Peyer's patch (tissue), 4 donors: Measurements from ENCODE around the gene PPP2R1B. TPM values are rescaled to one million over a fixed set of nuclear protein-coding genes. Genes with fewer than 3 reads are reported as not detected.

Source experiments
- DNase-seq, 3 donors: peaks; one replicate each; pipeline ENCODE4 v3.0.0-alpha.2; 2017 to 2019
- H3K27ac ChIP-seq, 4 donors: fragments of 200-600 bp; sonication (generic); one replicate each; pipeline ENCODE4 v1.5.1; 2016 to 2019
- H3K27me3 ChIP-seq, 2 donors: fragments of 200-600 bp; sonication (generic); one replicate each; pipeline ENCODE4 v1.5.1; 2019
- H3K36me3 ChIP-seq, 3 donors: fragments of 200-600 bp; sonication (generic); one replicate each; pipeline ENCODE4 v1.5.1; 2016 to 2019
- H3K4me1 ChIP-seq, 4 donors: fragments of 200-600 bp; sonication (generic); one replicate each; pipeline ENCODE4 v1.5.1; 2016 to 2019
- H3K4me3 ChIP-seq, 4 donors: fragments of 200-600 bp; sonication (generic); 1 replicate in 3 of 4; 2 replicates in 1 of 4; pipeline ENCODE4 v1.5.1; 2016 to 2019; ENCODE audit warnings: mild to moderate bottlenecking in 1 of 4
- H3K9me3 ChIP-seq, 4 donors: fragments of 200-600 bp; sonication (generic); one replicate each; pipeline ENCODE4 v1.5.1; 2016 to 2019; ENCODE audit warnings: mild to moderate bottlenecking in 1 of 4
- POLR2A ChIP-seq, 2 donors: fragments of 450-650 bp; IDR thresholded peaks; one replicate each; pipeline ENCODE4 v1.5.1; 2017; ENCODE audit warnings: antibody characterized with exemption in 2 of 2, mild to moderate bottlenecking in 2 of 2, moderate library complexity in 2 of 2
- total RNA-seq, 4 donors: library from RNA; depleted of rRNA; stranded (reverse); fragments of >200 nt; gene quantifications; one replicate each; pipeline ENCODE4 v1.1.0, GENCODE V29; 2016
- TF ChIP-seq, protein P1 (sequence below), 6 experiments: fragments of 450-650 bp in 4 of 6; fragments of 200-600 bp in 2 of 6; sonication (generic) in 1 of 6; IDR thresholded peaks; one replicate each; pipeline ENCODE4 v1.5.1; 2017 to 2019; ENCODE audit warnings: antibody characterized with exemption in 6 of 6, mild to moderate bottlenecking in 3 of 6, moderate library complexity in 1 of 6

The PPP2R1B gene
- total RNA-seq, 4 donors from 2014 or later = 25.6 to 51.8 (median 41.7) TPM

DNA sequence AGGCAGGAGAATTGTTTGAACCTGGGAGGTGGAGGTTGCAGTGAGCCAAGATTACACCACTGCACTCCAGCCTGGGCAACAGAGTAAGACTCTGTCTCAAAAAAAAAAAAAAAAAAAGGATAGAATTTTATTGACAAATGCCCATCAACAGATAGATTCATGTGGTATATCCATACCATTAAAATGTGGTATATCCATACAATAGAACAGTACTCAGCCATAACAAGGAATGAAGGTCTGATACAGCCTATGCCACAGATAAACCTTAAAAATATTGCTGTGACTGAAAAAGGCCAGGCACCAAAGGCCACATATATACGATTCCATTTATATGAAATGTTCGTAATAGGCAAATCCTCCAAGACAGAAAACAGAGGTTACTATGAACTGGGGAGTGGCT is 45.3 kb upstream of the PPP2R1B start:
- Histone ChIP-seq H3K9me3 (no peaks in the 10 kb centered on the region), H3K4me3 (no peak overlapping the region), H3K36me3 (peaks cover 0 to 21% (median 0%) of the 10 kb centered on the region in 3 donors), H3K4me1 (no peaks in the 10 kb centered on the region), H3K27ac (no peak overlapping the region), H3K27me3 (no peaks in the 10 kb centered on the region)
- TF ChIP-seq, protein P1, sequence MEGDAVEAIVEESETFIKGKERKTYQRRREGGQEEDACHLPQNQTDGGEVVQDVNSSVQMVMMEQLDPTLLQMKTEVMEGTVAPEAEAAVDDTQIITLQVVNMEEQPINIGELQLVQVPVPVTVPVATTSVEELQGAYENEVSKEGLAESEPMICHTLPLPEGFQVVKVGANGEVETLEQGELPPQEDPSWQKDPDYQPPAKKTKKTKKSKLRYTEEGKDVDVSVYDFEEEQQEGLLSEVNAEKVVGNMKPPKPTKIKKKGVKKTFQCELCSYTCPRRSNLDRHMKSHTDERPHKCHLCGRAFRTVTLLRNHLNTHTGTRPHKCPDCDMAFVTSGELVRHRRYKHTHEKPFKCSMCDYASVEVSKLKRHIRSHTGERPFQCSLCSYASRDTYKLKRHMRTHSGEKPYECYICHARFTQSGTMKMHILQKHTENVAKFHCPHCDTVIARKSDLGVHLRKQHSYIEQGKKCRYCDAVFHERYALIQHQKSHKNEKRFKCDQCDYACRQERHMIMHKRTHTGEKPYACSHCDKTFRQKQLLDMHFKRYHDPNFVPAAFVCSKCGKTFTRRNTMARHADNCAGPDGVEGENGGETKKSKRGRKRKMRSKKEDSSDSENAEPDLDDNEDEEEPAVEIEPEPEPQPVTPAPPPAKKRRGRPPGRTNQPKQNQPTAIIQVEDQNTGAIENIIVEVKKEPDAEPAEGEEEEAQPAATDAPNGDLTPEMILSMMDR (IDR thresholded peaks at IDR 0.05) = no peak
- no peak for TF ChIP-seq POLR2A (IDR thresholded peaks at IDR 0.05)
- DNase-seq = no peak

DNA sequence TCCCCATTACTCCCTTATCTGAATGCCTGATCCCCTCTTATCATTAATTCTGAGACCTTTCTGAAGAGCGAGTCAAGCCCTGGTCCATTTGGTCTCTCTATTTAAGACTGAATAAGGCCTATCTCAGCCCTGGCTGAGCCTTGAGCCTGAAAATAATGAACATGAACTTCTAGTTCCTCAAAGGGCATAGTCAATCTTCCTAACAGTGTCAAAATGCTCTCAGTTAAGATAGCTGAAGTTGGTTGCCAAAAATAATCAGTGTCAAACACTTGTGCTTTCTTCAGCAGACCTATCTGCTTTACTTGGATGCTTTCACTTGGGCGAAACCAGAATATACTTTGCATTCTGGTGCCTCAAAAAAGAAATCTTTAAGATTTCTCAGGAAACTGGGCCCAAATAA is 42.6 kb upstream of the PPP2R1B start:
- TF ChIP-seq POLR2A (IDR thresholded peaks at IDR 0.05) = no peak
- TF ChIP-seq, protein P1 (IDR thresholded peaks at IDR 0.05) = no peak
- peaks cover 0 to 40% (median 0%) of the 10 kb centered on the region in 3 donors for H3K36me3 ChIP-seq
- H3K27me3 ChIP-seq = no peaks in the 10 kb centered on the region
- DNase-seq = no peak
- H3K27ac ChIP-seq = no peak overlapping the region
- H3K9me3 ChIP-seq = no peaks in the 10 kb centered on the region
- no peak overlapping the region for H3K4me3 ChIP-seq
- H3K4me1 ChIP-seq = no peaks in the 10 kb centered on the region

DNA sequence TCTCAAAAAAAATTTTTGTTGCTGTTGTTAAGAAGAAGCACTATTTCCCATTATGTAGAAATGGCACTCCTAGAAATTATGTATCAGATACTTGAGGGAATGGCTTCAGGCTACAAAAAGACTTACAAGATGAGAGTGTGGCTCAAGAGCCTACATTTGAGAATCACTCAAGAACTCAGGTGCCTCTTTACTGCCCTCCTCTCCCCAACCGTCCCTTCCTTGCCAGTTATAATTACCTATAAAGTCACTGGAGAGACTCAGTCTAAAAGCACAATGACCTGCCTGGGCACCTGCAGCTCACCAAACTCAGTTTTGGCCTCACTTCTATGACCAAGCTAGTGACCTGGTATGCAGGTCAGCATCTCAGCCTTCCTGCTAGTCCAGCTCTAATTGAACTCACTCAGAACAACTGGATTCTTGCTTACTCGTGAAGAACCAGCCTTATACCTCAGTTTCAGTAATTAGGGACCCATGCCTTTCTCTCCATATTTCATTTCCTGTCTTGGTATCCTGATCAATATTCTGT is 41.9 kb upstream of the PPP2R1B start:
- H3K36me3 ChIP-seq = peaks cover 0 to 40% (median 0%) of the 10 kb centered on the region in 3 donors
- no peak for DNase-seq
- TF ChIP-seq, protein P1 (IDR thresholded peaks at IDR 0.05) = no peak
- no peak for TF ChIP-seq POLR2A (IDR thresholded peaks at IDR 0.05)
- H3K9me3 ChIP-seq = no peaks in the 10 kb centered on the region
- H3K4me3 ChIP-seq = no peak overlapping the region
- no peaks in the 10 kb centered on the region for H3K27me3 ChIP-seq
- H3K4me1 ChIP-seq = no peaks in the 10 kb centered on the region
- H3K27ac ChIP-seq = no peak overlapping the region

DNA sequence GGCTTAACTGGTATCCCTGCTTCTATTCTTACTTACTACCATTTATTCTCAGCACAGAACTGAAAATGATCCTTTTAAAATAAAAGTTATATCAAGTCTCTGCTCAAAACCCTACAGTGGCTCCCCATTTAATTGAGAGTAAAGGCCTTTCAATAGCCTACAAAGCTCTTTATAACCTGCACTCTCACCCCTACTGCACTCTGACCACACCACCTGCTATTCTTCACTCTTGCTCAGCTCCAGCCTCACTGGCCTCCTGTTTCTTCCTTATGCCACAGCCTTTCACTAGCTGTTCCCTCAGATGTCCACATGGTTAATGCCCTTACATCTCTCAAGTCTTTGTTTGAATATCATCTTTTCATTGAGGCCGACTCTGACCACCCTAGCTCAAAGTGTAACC is 40.9 kb upstream of the PPP2R1B start:
- TF ChIP-seq, protein P1 (IDR thresholded peaks at IDR 0.05) = no peak
- TF ChIP-seq POLR2A (IDR thresholded peaks at IDR 0.05) = no peak
- no peaks in the 10 kb centered on the region for H3K27me3 ChIP-seq
- H3K27ac ChIP-seq = no peak overlapping the region
- no peak overlapping the region for H3K4me3 ChIP-seq
- DNase-seq = no peak
- H3K36me3 ChIP-seq = peaks cover 0 to 40% (median 0%) of the 10 kb centered on the region in 3 donors
- no peaks in the 10 kb centered on the region for H3K4me1 ChIP-seq
- H3K9me3 ChIP-seq = no peaks in the 10 kb centered on the region

DNA sequence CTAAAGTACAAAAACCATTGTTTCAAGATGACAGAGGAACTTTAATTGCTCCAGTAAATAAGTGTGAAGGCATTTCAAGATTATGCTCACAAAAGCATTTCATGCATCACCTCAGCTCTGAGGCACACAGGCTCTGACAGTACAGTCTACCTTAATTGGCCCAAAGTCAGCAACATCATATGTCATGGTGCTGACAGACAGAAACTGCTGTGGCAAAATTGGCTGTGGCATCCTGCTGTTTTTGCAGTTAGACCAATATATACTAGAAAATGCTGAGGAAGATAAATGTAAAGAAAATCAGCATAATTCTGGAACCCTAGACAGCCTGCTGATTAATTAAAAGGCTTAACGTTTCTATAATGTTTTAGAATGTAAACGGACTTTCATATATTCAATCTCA is 34.9 kb upstream of the PPP2R1B start:
- H3K27ac ChIP-seq = no peak overlapping the region
- peaks cover 0 to 25% (median 0%) of the 10 kb centered on the region in 3 donors for H3K36me3 ChIP-seq
- H3K4me3 ChIP-seq = no peak overlapping the region
- H3K9me3 ChIP-seq = peaks cover 0 to 4% (median 2%) of the 10 kb centered on the region in 4 donors
- H3K4me1 ChIP-seq = no peaks in the 10 kb centered on the region
- TF ChIP-seq, protein P1 (IDR thresholded peaks at IDR 0.05) = no peak
- no peak for TF ChIP-seq POLR2A (IDR thresholded peaks at IDR 0.05)
- no peak for DNase-seq
- H3K27me3 ChIP-seq = no peaks in the 10 kb centered on the region

DNA sequence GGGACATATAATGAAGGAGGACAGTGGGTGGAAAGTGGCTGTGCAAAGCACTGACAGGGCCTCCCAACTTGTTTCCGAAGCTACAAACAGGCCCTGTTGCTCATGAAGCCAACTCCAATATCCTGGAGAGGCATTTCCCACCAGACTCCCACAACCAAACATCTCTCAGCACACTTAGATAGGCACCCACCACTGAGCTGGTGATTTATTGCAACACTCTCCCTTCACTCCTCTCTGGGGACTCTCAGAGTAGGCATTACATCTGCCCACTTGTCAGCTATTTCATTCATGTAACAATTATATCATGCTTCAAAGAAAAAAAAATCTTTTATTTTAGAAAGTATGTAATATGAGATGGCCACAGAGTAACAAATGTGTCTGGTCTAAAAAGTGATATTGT is 32.1 kb upstream of the PPP2R1B start:
- peaks cover 0 to 4% (median 2%) of the 10 kb centered on the region in 4 donors for H3K9me3 ChIP-seq
- no peak overlapping the region for H3K4me3 ChIP-seq
- H3K4me1 ChIP-seq = no peaks in the 10 kb centered on the region
- no peaks in the 10 kb centered on the region for H3K27me3 ChIP-seq
- no peak for DNase-seq
- peaks cover 0 to 6% (median 0%) of the 10 kb centered on the region in 3 donors for H3K36me3 ChIP-seq
- no peak overlapping the region for H3K27ac ChIP-seq
- TF ChIP-seq POLR2A (IDR thresholded peaks at IDR 0.05) = no peak
- TF ChIP-seq, protein P1 (IDR thresholded peaks at IDR 0.05) = no peak
